ENCODE measurements around the gene ADRA2C. TPM values are rescaled to one million over a fixed set of nuclear protein-coding genes. Genes with fewer than 3 reads are reported as not detected.

ADRA2C gene
- polyA plus RNA-seq, 1 donor from 2014 or later, result 3.0 TPM

DNA sequence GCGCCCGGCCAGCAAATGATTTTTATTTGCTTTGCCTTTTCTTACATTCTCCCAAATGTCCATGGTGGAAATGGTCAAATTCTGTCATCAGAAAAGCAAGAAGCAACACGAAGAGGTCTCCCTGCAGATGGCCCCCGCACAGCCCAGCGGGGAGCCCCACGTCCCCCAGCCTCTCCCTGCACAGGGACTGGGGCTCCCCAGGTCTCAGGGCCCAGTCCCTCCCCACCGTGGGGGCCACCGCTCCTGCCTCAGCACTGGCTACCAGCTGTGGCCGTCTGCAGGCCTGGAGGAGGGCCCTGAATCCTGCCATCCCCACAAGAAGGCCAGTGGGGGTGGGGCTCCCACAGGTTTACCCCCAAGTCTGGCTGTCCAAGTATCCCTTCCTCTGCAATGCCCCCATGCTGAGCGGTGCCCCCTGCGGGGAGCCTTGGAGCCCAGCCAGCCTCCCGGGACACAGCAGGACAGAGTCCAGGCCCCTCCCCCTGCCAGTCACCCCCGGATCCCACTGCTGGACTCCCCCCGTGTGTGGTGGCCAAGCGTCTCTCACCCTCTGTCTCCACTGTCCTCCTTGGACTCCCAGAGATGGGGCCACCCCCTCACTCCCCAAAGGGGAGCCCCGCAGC is 38.2 kb upstream of the ADRA2C start:
- Histone ChIP-seq H3K27me3 (ENCODE audit: insufficient read depth, low read depth, low read length) (peaks cover 32% of the 10 kb centered on the region), H3K79me2 (replicated peaks; ENCODE audit: insufficient read depth, low read length) (no peaks in the 10 kb centered on the region), H3K9ac (ENCODE audit: low read length) (no peak overlapping the region), H4K20me1 (ENCODE audit: insufficient read depth) (no peaks in the 10 kb centered on the region), H3K27ac (ENCODE audit: low read length) (no peak overlapping the region), H3K9me2 (ENCODE audit: insufficient read depth, low read length) (no peaks in the 10 kb centered on the region), H3K36me3 (ENCODE audit: insufficient read depth, low read length) (no peaks in the 10 kb centered on the region), H3K4me2 (ENCODE audit: low read length) (no peak overlapping the region), H2AFZ (ENCODE audit: low read depth, low read length) (no peak overlapping the region), H3K9me3 (ENCODE audit: low read length) (no peaks in the 10 kb centered on the region), H3K4me3 (ENCODE audit: low read length) (no peak overlapping the region), H3F3A (ENCODE audit: insufficient read depth, low read length, poor library complexity, severe bottlenecking) (no peaks in the 10 kb centered on the region)
- TF ChIP-seq RAD21 (conservative IDR thresholded peaks at IDR 0.05) (no peak), TAF1 (IDR thresholded peaks at IDR 0.05; ENCODE audit: low read depth) (no peak), EZH2 (IDR thresholded peaks at IDR 0.05; ENCODE audit: borderline replicate concordance, insufficient read depth, low read length, poor library complexity, severe bottlenecking) (no peak), SMC3 (conservative IDR thresholded peaks at IDR 0.05; ENCODE audit: poor library complexity) (no peak), MXI1 (conservative IDR thresholded peaks at IDR 0.05; ENCODE audit: poor library complexity, severe bottlenecking) (no peak), EP300 (conservative IDR thresholded peaks at IDR 0.05; ENCODE audit: poor library complexity, severe bottlenecking) (no peak), POLR2AphosphoS5 (IDR thresholded peaks at IDR 0.05) (no peak)
- TF ChIP-seq, protein P1, sequence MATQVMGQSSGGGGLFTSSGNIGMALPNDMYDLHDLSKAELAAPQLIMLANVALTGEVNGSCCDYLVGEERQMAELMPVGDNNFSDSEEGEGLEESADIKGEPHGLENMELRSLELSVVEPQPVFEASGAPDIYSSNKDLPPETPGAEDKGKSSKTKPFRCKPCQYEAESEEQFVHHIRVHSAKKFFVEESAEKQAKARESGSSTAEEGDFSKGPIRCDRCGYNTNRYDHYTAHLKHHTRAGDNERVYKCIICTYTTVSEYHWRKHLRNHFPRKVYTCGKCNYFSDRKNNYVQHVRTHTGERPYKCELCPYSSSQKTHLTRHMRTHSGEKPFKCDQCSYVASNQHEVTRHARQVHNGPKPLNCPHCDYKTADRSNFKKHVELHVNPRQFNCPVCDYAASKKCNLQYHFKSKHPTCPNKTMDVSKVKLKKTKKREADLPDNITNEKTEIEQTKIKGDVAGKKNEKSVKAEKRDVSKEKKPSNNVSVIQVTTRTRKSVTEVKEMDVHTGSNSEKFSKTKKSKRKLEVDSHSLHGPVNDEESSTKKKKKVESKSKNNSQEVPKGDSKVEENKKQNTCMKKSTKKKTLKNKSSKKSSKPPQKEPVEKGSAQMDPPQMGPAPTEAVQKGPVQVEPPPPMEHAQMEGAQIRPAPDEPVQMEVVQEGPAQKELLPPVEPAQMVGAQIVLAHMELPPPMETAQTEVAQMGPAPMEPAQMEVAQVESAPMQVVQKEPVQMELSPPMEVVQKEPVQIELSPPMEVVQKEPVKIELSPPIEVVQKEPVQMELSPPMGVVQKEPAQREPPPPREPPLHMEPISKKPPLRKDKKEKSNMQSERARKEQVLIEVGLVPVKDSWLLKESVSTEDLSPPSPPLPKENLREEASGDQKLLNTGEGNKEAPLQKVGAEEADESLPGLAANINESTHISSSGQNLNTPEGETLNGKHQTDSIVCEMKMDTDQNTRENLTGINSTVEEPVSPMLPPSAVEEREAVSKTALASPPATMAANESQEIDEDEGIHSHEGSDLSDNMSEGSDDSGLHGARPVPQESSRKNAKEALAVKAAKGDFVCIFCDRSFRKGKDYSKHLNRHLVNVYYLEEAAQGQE (IDR thresholded peaks at IDR 0.05; ENCODE audit: borderline replicate concordance), result no peak
- TF ChIP-seq, protein P2, sequence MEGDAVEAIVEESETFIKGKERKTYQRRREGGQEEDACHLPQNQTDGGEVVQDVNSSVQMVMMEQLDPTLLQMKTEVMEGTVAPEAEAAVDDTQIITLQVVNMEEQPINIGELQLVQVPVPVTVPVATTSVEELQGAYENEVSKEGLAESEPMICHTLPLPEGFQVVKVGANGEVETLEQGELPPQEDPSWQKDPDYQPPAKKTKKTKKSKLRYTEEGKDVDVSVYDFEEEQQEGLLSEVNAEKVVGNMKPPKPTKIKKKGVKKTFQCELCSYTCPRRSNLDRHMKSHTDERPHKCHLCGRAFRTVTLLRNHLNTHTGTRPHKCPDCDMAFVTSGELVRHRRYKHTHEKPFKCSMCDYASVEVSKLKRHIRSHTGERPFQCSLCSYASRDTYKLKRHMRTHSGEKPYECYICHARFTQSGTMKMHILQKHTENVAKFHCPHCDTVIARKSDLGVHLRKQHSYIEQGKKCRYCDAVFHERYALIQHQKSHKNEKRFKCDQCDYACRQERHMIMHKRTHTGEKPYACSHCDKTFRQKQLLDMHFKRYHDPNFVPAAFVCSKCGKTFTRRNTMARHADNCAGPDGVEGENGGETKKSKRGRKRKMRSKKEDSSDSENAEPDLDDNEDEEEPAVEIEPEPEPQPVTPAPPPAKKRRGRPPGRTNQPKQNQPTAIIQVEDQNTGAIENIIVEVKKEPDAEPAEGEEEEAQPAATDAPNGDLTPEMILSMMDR (IDR thresholded peaks at IDR 0.05; ENCODE audit: poor library complexity, severe bottlenecking), result no peak

DNA sequence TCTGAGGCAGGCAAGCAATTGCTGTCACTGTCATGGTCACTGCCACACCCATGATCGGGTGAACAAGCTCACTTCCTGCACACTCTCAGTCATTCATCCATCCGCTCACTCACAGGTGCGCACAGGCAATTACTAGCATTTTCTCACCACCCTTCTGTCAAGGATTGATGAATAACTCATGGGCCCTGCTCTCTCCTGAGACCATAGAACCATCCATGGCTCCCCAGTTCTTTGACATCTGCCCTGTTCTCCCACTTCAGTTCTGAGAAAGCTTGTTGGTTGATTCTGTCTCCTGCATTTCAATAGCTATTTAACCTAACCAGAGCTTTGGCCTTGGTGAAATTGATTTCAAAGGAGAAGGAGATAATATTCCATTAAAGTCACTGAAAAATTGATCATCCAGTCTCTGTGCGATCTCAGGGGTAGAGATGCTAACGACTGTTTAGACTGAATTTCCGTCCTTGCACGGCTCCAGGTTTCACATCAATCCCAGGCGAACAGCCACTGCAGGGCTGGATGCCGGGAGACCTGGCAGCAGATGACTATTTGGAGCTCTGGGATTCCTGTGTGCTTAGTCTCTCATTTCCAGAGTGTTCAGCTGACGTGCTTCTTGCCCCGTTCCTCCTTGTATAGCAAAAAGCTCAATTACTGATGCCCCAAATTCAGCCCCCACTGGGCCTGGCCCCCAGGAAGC is 36.9 kb upstream of the ADRA2C start:
- Histone ChIP-seq H3K4me3 (ENCODE audit: low read length) (no peak overlapping the region), H3F3A (ENCODE audit: insufficient read depth, low read length, poor library complexity, severe bottlenecking) (no peaks in the 10 kb centered on the region), H3K4me2 (ENCODE audit: low read length) (no peak overlapping the region), H3K79me2 (replicated peaks; ENCODE audit: insufficient read depth, low read length) (no peaks in the 10 kb centered on the region), H3K9ac (ENCODE audit: low read length) (no peak overlapping the region), H3K9me2 (ENCODE audit: insufficient read depth, low read length) (no peaks in the 10 kb centered on the region), H4K20me1 (ENCODE audit: insufficient read depth) (no peaks in the 10 kb centered on the region), H3K36me3 (ENCODE audit: insufficient read depth, low read length) (no peaks in the 10 kb centered on the region), H3K27ac (ENCODE audit: low read length) (no peak overlapping the region), H3K9me3 (ENCODE audit: low read length) (no peaks in the 10 kb centered on the region), H2AFZ (ENCODE audit: low read depth, low read length) (no peak overlapping the region), H3K27me3 (ENCODE audit: insufficient read depth, low read depth, low read length) (peaks cover 19% of the 10 kb centered on the region)
- TF ChIP-seq MXI1 (conservative IDR thresholded peaks at IDR 0.05; ENCODE audit: poor library complexity, severe bottlenecking), result no peak
- no peak for TF ChIP-seq TAF1 (IDR thresholded peaks at IDR 0.05; ENCODE audit: low read depth)
- TF ChIP-seq, protein P1 (IDR thresholded peaks at IDR 0.05; ENCODE audit: borderline replicate concordance), result no peak
- TF ChIP-seq, protein P2 (IDR thresholded peaks at IDR 0.05; ENCODE audit: poor library complexity, severe bottlenecking), result no peak
- TF ChIP-seq SMC3 (conservative IDR thresholded peaks at IDR 0.05; ENCODE audit: poor library complexity), result no peak
- no peak for TF ChIP-seq EZH2 (IDR thresholded peaks at IDR 0.05; ENCODE audit: borderline replicate concordance, insufficient read depth, low read length, poor library complexity, severe bottlenecking)
- TF ChIP-seq POLR2AphosphoS5 (IDR thresholded peaks at IDR 0.05), result no peak
- no peak for TF ChIP-seq RAD21 (conservative IDR thresholded peaks at IDR 0.05)
- no peak for TF ChIP-seq EP300 (conservative IDR thresholded peaks at IDR 0.05; ENCODE audit: poor library complexity, severe bottlenecking)

Data from neural cell (in vitro differentiated cells).